Naive thymus-derived CD4-positive, alpha-beta T cell (primary cell): ENCODE data around the gene MPI. TPM values are rescaled to one million over a fixed set of nuclear protein-coding genes. Genes with fewer than 3 reads are reported as not detected.
A peak's percentile ranks its signal among the peaks of the same experiment; 100 is the strongest.

Experiments used
- ATAC-seq: fragments of 150-1000 bp; cut with Tn5 transposase; 2 replicates; pipeline ENCODE4 v1.10.0; 2021; ENCODE audit warnings: mild to moderate bottlenecking, moderate library complexity
- CTCF ChIA-PET: fragments of 350-600 bp; sonication (Branson Sonifier 250); formaldehyde crosslinking; loops from one replicate; lab custom pipeline; 2021; ENCODE audit warnings: antibody characterized with exemption; lab: Charles Lee
- POLR2A ChIA-PET: fragments of 350-600 bp; sonication (Branson Sonifier 250); formaldehyde crosslinking; loops from one replicate; lab custom pipeline; 2021; ENCODE audit warnings: antibody characterized with exemption, inconsistent platforms; lab: Charles Lee
- DNase-seq, 9 donors: peaks; one replicate each; pipeline versions ENCODE4 v3.0.0 to v3.0.0-alpha.2; 2020 to 2022; ENCODE audit warnings: mixed read lengths in 1 of 9
- H3K27ac ChIP-seq: one replicate; pipeline ENCODE4 v1.7.0; 2013; ENCODE audit warnings: mild to moderate bottlenecking, low read depth, low read length, moderate library complexity
- H3K27me3 ChIP-seq, 2 donors: one replicate each; pipeline ENCODE4 v1.7.0; 2013; ENCODE audit warnings: low read length in 2 of 2, mild to moderate bottlenecking in 2 of 2, moderate library complexity in 2 of 2; ENCODE audit not compliant: control insufficient read depth in 2 of 2, insufficient read depth in 2 of 2
- H3K36me3 ChIP-seq, 3 experiments: 1 replicate in 2 of 3; 2 replicates in 1 of 3; pipeline ENCODE4 v1.7.0; 2013; ENCODE audit warnings: low read length in 3 of 3, mild to moderate bottlenecking in 3 of 3, moderate library complexity in 1 of 3; ENCODE audit not compliant: insufficient read depth in 3 of 3, control insufficient read depth in 2 of 3
- H3K4me1 ChIP-seq, 2 donors: one replicate each; pipeline ENCODE4 v1.7.0; 2013; ENCODE audit warnings: low read length in 2 of 2, mild to moderate bottlenecking in 2 of 2, moderate library complexity in 1 of 2; ENCODE audit not compliant: control insufficient read depth in 2 of 2, insufficient read depth in 2 of 2
- H3K4me3 ChIP-seq: 2 replicates; pipeline ENCODE4 v1.7.0; 2013; ENCODE audit warnings: mild to moderate bottlenecking, low read length
- H3K9me3 ChIP-seq, 3 experiments: 1 replicate in 2 of 3; 2 replicates in 1 of 3; pipeline ENCODE4 v1.7.0; 2013; ENCODE audit warnings: low read length in 3 of 3; ENCODE audit not compliant: control insufficient read depth in 2 of 3
- H3K27ac Mint-ChIP-seq, 9 donors: one replicate each; pipeline ENCODE4 v1.8.0; 2020 to 2022; ENCODE audit warnings: mixed read lengths in 9 of 9, mild to moderate bottlenecking in 8 of 9, moderate library complexity in 5 of 9, inconsistent platforms in 2 of 9
- H3K27me3 Mint-ChIP-seq, 5 donors: one replicate each; pipeline ENCODE4 v1.8.0; 2021 to 2022; ENCODE audit warnings: mixed read lengths in 5 of 5, mild to moderate bottlenecking in 1 of 5
- H3K36me3 Mint-ChIP-seq, 5 donors: one replicate each; pipeline ENCODE4 v1.8.0; 2020 to 2022; ENCODE audit warnings: mixed read lengths in 5 of 5, mild to moderate bottlenecking in 3 of 5, inconsistent platforms in 1 of 5
- H3K4me1 Mint-ChIP-seq, 7 donors: one replicate each; pipeline ENCODE4 v1.8.0; 2020 to 2022; ENCODE audit warnings: mixed read lengths in 7 of 7, mild to moderate bottlenecking in 3 of 7, inconsistent platforms in 1 of 7
- H3K4me3 Mint-ChIP-seq, 10 donors: one replicate each; pipeline ENCODE4 v1.8.0; 2020 to 2022; ENCODE audit warnings: mild to moderate bottlenecking in 10 of 10, mixed read lengths in 10 of 10, moderate library complexity in 6 of 10, inconsistent platforms in 2 of 10
- H3K9me3 Mint-ChIP-seq, 11 donors: one replicate each; pipeline ENCODE4 v1.8.0; 2020 to 2022; ENCODE audit warnings: mixed read lengths in 11 of 11, mild to moderate bottlenecking in 4 of 11, inconsistent platforms in 1 of 11, moderate library complexity in 1 of 11
- intact Hi-C, 2 donors: fragments of 100-400 bp; cut with micrococcal nuclease; formaldehyde crosslinking; loops; one replicate each; pipeline ENCODE4 v1.15.1; 2023
- polyA plus RNA-seq, 2 donors: library from polyadenylated mRNA; unstranded; fragments of 300-500 nt; fragmentation: Illumina TruSeq; gene quantifications; one replicate each; pipeline ENCODE4 v1.2.3, GENCODE V29; 2021
- total RNA-seq, 6 experiments: library from RNA in 5 of 6; stranded (reverse) in 5 of 6; gene quantifications; 1 replicate in 5 of 6; 2 replicates in 1 of 6; pipeline ENCODE4 v1.2.3 and lab custom pipeline; 2021 to 2026

The MPI gene
- total and polyA plus RNA-seq, 7 experiments from 2014 or later = 34.0 to 98.3 (median 89.9) TPM

- Mint-ChIP-seq H3K4me1 (peaks cover 34 to 58% (median 47%) of the 10 kb centered on the region in 7 donors), H3K27me3 (no peaks in the 10 kb centered on the region), H3K27ac (peak overlapping the region in 8 of 9 donors; percentile 16 to 86 (median 66)), H3K36me3 (peaks cover 5 to 19% (median 9%) of the 10 kb centered on the region in 5 donors), H3K4me3 (peak overlapping the region in 2 of 10 donors; percentile 5 to 7), H3K9me3 (no peaks in the 10 kb centered on the region)
- ChIA-PET CTCF (interaction anchor here (0.5 to 4.4 kb wide), 29 partner anchors 9 to 267 kb away, joined by 3 to 30 read pairs (median 5); partner anchors contain the start of genes MPI and SCAMP2), POLR2A (interaction anchor here (0.8 to 6.7 kb wide), 12 partner anchors 9 to 132 kb away, joined by 3 to 45 read pairs (median 6); partner anchors contain the start of genes COX5A, MPI and ULK3)
- DNase-seq = no peak
- H3K4me3 ChIP-seq = no peak overlapping the region
- H3K4me1 ChIP-seq = peaks cover 19 to 20% of the 10 kb centered on the region in 2 donors
- no peaks in the 10 kb centered on the region for H3K27me3 ChIP-seq
- no peaks in the 10 kb centered on the region for H3K9me3 ChIP-seq
- intact Hi-C loops = loop anchor here in 1 of 2 donors (1.0 kb wide), 2 partner anchors 12 to 267 kb away; partner anchors contain the start of gene MPI
- ATAC-seq = no peak
- H3K27ac ChIP-seq = peak overlapping the region; percentile 2
- H3K36me3 ChIP-seq = peaks cover 0 to 62% (median 0%) of the 10 kb centered on the region in 3 experiments
Observed at GRCh38 chr15:74902295-74903075, 12.6 kb downstream of the MPI start.

GRCh38 chr15:74903676-74904075 lies 13.8 kb downstream of the MPI start:
- no peak overlapping the region for H3K4me3 ChIP-seq
- Mint-ChIP-seq H3K27me3 (no peaks in the 10 kb centered on the region), H3K4me1 (peaks cover 35 to 62% (median 51%) of the 10 kb centered on the region in 7 donors), H3K36me3 (peaks cover 5 to 20% (median 9%) of the 10 kb centered on the region in 5 donors), H3K4me3 (peak overlapping the region in 4 of 10 donors; percentile 4 to 39 (median 26)), H3K9me3 (no peaks in the 10 kb centered on the region), H3K27ac (peak overlapping the region in 6 of 9 donors; percentile 5 to 97 (median 50))
- POLR2A ChIA-PET = interaction anchor here (1.3 to 6.7 kb wide), 4 partner anchors 10 to 59 kb away, joined by 5 to 45 read pairs (median 14); partner anchors contain the start of gene MPI
- H3K27ac ChIP-seq = no peak overlapping the region
- H3K4me1 ChIP-seq = peaks cover 23 to 24% of the 10 kb centered on the region in 2 donors
- CTCF ChIA-PET = interaction anchor here (0.6 to 4.4 kb wide), 10 partner anchors 9 to 466 kb away, joined by 3 to 30 read pairs (median 3); no protein-coding TSS in a partner anchor
- DNase-seq = no peak
- H3K27me3 ChIP-seq = no peaks in the 10 kb centered on the region
- no peaks in the 10 kb centered on the region for H3K9me3 ChIP-seq
- no peak for ATAC-seq
- intact Hi-C loops = no loop called here
- H3K36me3 ChIP-seq = peaks cover 0 to 54% (median 0%) of the 10 kb centered on the region in 3 experiments

GRCh38 chr15:74904190-74904805 lies 14.5 kb downstream of the MPI start:
- H3K27ac Mint-ChIP-seq = peak overlapping the region in 7 of 9 donors; percentile 49 to 98 (median 80)
- Histone ChIP-seq H3K27ac (no peak overlapping the region), H3K9me3 (no peaks in the 10 kb centered on the region), H3K4me1 (peaks cover 23 to 24% of the 10 kb centered on the region in 2 donors), H3K4me3 (no peak overlapping the region), H3K36me3 (peaks cover 0 to 47% (median 0%) of the 10 kb centered on the region in 3 experiments), H3K27me3 (no peaks in the 10 kb centered on the region)
- ATAC-seq (no peak), DNase-seq (no peak)
- H3K27me3 Mint-ChIP-seq = no peaks in the 10 kb centered on the region
- ChIA-PET POLR2A (interaction anchor here (1.3 to 6.7 kb wide), 3 partner anchors 15 to 60 kb away, joined by 5 to 45 read pairs (median 14); partner anchors contain the start of gene MPI), CTCF (interaction anchor here (0.8 to 1.5 kb wide), 7 partner anchors 8 to 136 kb away, joined by 3 read pairs; no protein-coding TSS in a partner anchor)
- peaks cover 5 to 20% (median 9%) of the 10 kb centered on the region in 5 donors for H3K36me3 Mint-ChIP-seq
- H3K9me3 Mint-ChIP-seq = no peaks in the 10 kb centered on the region
- peak overlapping the region in 8 of 10 donors; percentile 39 to 99 (median 95) for H3K4me3 Mint-ChIP-seq
- H3K4me1 Mint-ChIP-seq = peaks cover 35 to 67% (median 51%) of the 10 kb centered on the region in 7 donors
- intact Hi-C loops = no loop called here

- peak overlapping the region; percentile 85 for H3K27ac ChIP-seq
- H3K36me3 ChIP-seq = peaks cover 0 to 34% (median 0%) of the 10 kb centered on the region in 3 experiments
- H3K27me3 ChIP-seq = no peaks in the 10 kb centered on the region
- peaks cover 29 to 59% (median 46%) of the 10 kb centered on the region in 7 donors for H3K4me1 Mint-ChIP-seq
- ChIA-PET POLR2A (interaction anchor here (0.7 to 2.9 kb wide), 19 partner anchors 9 to 135 kb away, joined by 3 to 24 read pairs (median 5); partner anchors contain the start of genes COX5A, MPI, PPCDC and SCAMP2), CTCF (interaction anchor here (0.6 to 1.7 kb wide), 9 partner anchors 10 to 135 kb away, joined by 3 to 11 read pairs (median 4); partner anchors contain the start of gene ULK3)
- ATAC-seq = peak; percentile 35
- H3K4me1 ChIP-seq = peaks cover 22 to 24% of the 10 kb centered on the region in 2 donors
- H3K27ac Mint-ChIP-seq = peak overlapping the region; percentile 36 to 98 (median 90)
- peak overlapping the region; percentile 84 to 99 (median 96) for H3K4me3 Mint-ChIP-seq
- H3K9me3 Mint-ChIP-seq = no peaks in the 10 kb centered on the region
- H3K36me3 Mint-ChIP-seq = peaks cover 0 to 14% (median 5%) of the 10 kb centered on the region in 5 donors
- DNase-seq = peak in 5 of 9 donors; percentile 32 to 45 (median 36)
- peak overlapping the region; percentile 72 for H3K4me3 ChIP-seq
- no peaks in the 10 kb centered on the region for H3K9me3 ChIP-seq
- no peaks in the 10 kb centered on the region for H3K27me3 Mint-ChIP-seq
- intact Hi-C loops = loop anchor here (1.0 to 5.0 kb wide), 10 partner anchors 16 to 135 kb away; partner anchors contain the start of genes COX5A (in 2 of the 2), SCAMP2 (in 2 of the 2), ULK3 (in 2 of the 2) and MPI (in 1 of the 2)
Observed at GRCh38 chr15:74906067-74906449, 16.2 kb downstream of the MPI start.

GRCh38 chr15:74906450-74907162 lies 16.8 kb downstream of the MPI start, which contains the start of gene FAM219B:
Gene FAM219B (minus strand): TSS chr15:74906851. CDS start chr15:74906800, 51 bp downstream.
- intact Hi-C loops = loop anchor here (1.0 to 5.0 kb wide), 10 partner anchors 16 to 135 kb away; partner anchors contain the start of genes COX5A (in 2 of the 2), SCAMP2 (in 2 of the 2), ULK3 (in 2 of the 2) and MPI (in 1 of the 2)
- H3K36me3 Mint-ChIP-seq = peaks cover 0 to 14% (median 5%) of the 10 kb centered on the region in 5 donors
- H3K9me3 Mint-ChIP-seq = no peaks in the 10 kb centered on the region
- ChIA-PET CTCF (interaction anchor here (0.6 to 1.7 kb wide), 9 partner anchors 13 to 275 kb away, joined by 3 to 11 read pairs (median 4); partner anchors contain the start of gene ULK3), POLR2A (interaction anchor here (0.6 to 2.9 kb wide), 21 partner anchors 10 to 135 kb away, joined by 3 to 24 read pairs (median 4); partner anchors contain the start of genes COX5A, MPI, PPCDC and SCAMP2)
- H3K36me3 ChIP-seq = peaks cover 0 to 33% (median 0%) of the 10 kb centered on the region in 3 experiments
- peak within 1 kb of the TSS; percentile 90 to 98 (median 95) for H3K27ac Mint-ChIP-seq
- no peaks in the 10 kb centered on the region for H3K9me3 ChIP-seq
- no peaks in the 10 kb centered on the region for H3K27me3 ChIP-seq
- H3K4me1 Mint-ChIP-seq = peaks cover 28 to 54% (median 42%) of the 10 kb centered on the region in 7 donors
- peak; percentile 44 to 86 (median 61) for DNase-seq
- peak within 1 kb of the TSS; percentile 72 for H3K4me3 ChIP-seq
- peak within 1 kb of the TSS; percentile 85 for H3K27ac ChIP-seq
- peak; percentile 93 for ATAC-seq
- peak within 1 kb of the TSS; percentile 93 to 99 (median 98) for H3K4me3 Mint-ChIP-seq
- H3K4me1 ChIP-seq = peaks cover 17 to 20% of the 10 kb centered on the region in 2 donors
- no peaks in the 10 kb centered on the region for H3K27me3 Mint-ChIP-seq
